D341Med (cell line): ENCODE measurements around the gene KCNJ6.
"Not testable (repeated sequence)": the region's sequence is repeated elsewhere in the genome, so short reads cannot be mapped to it uniquely, and the experiment has no call there.

ENCODE experiments used
- DNase-seq: peaks from one replicate; pipeline ENCODE4 v3.0.0; 2012; ENCODE audit warnings: low spot score

KCNJ6 gene

GRCh38 chr21:37916310-37917051, at the start of gene KCNJ6:
TSS of gene KCNJ6 (minus strand) at chr21:37916457. CDS start at chr21:37840682, 75,775 bp downstream.
- peak; percentile 83 for DNase-seq

GRCh38 chr21:37965088-37965805, 49.0 kb upstream of the KCNJ6 start:
- no peak for DNase-seq

- no peak for DNase-seq
Observed at GRCh38 chr21:37958537-37958936, 42.3 kb upstream of the KCNJ6 start.

- DNase-seq = no peak
Observed at GRCh38 chr21:37956772-37957171, 40.5 kb upstream of the KCNJ6 start.

- no peak for DNase-seq
Observed at GRCh38 chr21:37945036-37945435, 28.8 kb upstream of the KCNJ6 start.

GRCh38 chr21:37944496-37944895, 28.2 kb upstream of the KCNJ6 start:
- no peak for DNase-seq

GRCh38 chr21:37940691-37941090, 24.4 kb upstream of the KCNJ6 start:
- no peak for DNase-seq

- no peak for DNase-seq
Observed at GRCh38 chr21:37939838-37940237, 23.6 kb upstream of the KCNJ6 start.

- no peak for DNase-seq
Observed at GRCh38 chr21:37939251-37939650, 23.0 kb upstream of the KCNJ6 start.

- DNase-seq = no peak
Observed at GRCh38 chr21:37937668-37938067, 21.4 kb upstream of the KCNJ6 start.

GRCh38 chr21:37936010-37936785, 19.9 kb upstream of the KCNJ6 start:
- DNase-seq = no peak

GRCh38 chr21:37932936-37933335, 16.7 kb upstream of the KCNJ6 start:
- no peak for DNase-seq

- DNase-seq = no peak
Observed at GRCh38 chr21:37927711-37928110, 11.5 kb upstream of the KCNJ6 start.

GRCh38 chr21:37921091-37921490, 4.8 kb upstream of the KCNJ6 start:
- no peak for DNase-seq

- DNase-seq = not testable (repeated sequence)
Observed at GRCh38 chr21:37920302-37920701, 4.0 kb upstream of the KCNJ6 start.

- DNase-seq = no peak
Observed at GRCh38 chr21:37917612-37918011, 1.4 kb upstream of the KCNJ6 start.

GRCh38 chr21:37915941-37916309, 332 bp downstream of the KCNJ6 start:
- DNase-seq = peak; percentile 48

GRCh38 chr21:37915497-37915911, 753 bp downstream of the KCNJ6 start:
- peak; percentile 37 for DNase-seq

GRCh38 chr21:37912616-37913015, 3.6 kb downstream of the KCNJ6 start:
- DNase-seq = no peak

GRCh38 chr21:37909936-37910335, 6.3 kb downstream of the KCNJ6 start:
- no peak for DNase-seq

GRCh38 chr21:37908691-37909090, 7.6 kb downstream of the KCNJ6 start:
- DNase-seq = no peak

- no peak for DNase-seq
Observed at GRCh38 chr21:37907076-37907475, 9.2 kb downstream of the KCNJ6 start.

- no peak for DNase-seq
Observed at GRCh38 chr21:37905291-37905690, 11.0 kb downstream of the KCNJ6 start.
